Stimulated activated CD8-positive, alpha-beta memory T cell treated with anti-CD3 and anti-CD28 coated beads, Interleukin-2, amount 100 ng/mL, for 1 hour (primary cell): ENCODE measurements around the gene TDRKH.

Experiments
- DNase-seq, 2 donors: peaks; one replicate each; pipeline ENCODE4 v3.0.0-alpha.2; 2020; ENCODE audit warnings: low read depth in 2 of 2

Gene TDRKH, protein sequence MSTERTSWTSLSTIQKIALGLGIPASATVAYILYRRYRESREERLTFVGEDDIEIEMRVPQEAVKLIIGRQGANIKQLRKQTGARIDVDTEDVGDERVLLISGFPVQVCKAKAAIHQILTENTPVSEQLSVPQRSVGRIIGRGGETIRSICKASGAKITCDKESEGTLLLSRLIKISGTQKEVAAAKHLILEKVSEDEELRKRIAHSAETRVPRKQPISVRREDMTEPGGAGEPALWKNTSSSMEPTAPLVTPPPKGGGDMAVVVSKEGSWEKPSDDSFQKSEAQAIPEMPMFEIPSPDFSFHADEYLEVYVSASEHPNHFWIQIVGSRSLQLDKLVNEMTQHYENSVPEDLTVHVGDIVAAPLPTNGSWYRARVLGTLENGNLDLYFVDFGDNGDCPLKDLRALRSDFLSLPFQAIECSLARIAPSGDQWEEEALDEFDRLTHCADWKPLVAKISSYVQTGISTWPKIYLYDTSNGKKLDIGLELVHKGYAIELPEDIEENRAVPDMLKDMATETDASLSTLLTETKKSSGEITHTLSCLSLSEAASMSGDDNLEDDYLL

DNA sequence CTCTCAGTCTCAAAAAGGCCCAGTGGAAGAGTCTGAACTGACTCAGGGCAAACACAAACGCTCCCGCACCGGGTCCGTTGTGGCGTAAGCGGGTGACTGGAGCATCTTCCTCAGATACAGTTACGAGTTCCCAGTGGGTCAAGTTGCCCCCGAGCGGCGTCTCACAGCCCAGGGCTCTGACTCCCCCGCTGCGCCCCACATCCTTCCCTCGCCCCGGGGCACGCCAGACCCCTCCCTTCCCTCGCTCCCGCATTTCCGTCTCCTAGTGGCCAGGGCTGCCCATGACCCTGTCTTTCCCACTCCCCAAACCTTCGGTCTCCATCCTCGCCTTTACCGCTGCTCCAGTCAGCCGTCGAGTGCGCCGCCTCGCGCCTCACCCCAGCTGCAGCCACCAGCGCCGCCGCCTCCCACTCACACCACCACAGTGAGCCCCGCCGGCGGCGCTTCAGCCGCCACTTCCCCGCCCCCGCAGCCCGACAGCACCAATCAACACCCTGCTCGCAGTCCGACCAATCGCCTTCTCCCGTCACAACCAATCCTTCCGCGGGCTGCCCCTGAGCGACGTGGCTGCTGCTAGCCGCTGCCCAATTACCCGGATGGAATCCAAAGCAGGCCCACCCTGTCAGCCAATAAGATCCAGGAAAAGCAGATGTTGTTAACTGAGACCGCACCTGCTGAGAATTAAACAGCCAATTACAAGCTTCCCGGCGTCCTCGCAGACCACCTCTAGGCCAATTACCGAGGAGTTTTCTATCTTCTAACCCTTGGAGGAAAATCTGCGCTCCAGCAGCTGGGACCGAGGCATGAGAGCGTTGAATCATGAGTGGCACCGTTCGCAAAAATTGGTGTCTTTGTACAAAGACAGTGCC is at the start of gene TDRKH:
Gene TDRKH, minus strand, starts transcription at position 430 of the 869 bp plus-strand sequence. CDS start 7,478 bp downstream, outside the sequence.
- peak; percentile 94 to 96 for DNase-seq

GRCh38 chr1:151839457-151840403 is 49.4 kb upstream of the TDRKH start, which contains the start of gene C2CD4D:
Gene C2CD4D, minus strand, starts transcription at chr1:151839820. Its CDS starts 831 bp downstream, at chr1:151838989.
- peak in 1 of 2 donors; percentile 46 for DNase-seq

DNA sequence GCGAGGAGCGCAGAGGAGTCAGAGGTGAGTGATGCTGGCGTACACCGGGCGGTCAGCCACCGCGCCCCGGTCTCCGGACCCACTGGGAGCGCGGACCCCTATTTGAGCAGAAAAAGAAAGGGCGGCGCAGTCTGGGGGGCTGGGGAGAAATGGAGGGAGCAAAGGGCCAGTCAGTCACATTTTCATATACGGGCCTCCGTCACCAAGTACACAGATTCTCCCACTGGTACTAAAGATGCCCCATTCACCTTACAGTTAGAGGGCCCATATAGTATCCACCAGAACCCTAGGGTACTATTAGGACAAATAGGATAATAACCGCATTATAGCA is 48.7 kb upstream of the TDRKH start:
- no peak for DNase-seq

DNA sequence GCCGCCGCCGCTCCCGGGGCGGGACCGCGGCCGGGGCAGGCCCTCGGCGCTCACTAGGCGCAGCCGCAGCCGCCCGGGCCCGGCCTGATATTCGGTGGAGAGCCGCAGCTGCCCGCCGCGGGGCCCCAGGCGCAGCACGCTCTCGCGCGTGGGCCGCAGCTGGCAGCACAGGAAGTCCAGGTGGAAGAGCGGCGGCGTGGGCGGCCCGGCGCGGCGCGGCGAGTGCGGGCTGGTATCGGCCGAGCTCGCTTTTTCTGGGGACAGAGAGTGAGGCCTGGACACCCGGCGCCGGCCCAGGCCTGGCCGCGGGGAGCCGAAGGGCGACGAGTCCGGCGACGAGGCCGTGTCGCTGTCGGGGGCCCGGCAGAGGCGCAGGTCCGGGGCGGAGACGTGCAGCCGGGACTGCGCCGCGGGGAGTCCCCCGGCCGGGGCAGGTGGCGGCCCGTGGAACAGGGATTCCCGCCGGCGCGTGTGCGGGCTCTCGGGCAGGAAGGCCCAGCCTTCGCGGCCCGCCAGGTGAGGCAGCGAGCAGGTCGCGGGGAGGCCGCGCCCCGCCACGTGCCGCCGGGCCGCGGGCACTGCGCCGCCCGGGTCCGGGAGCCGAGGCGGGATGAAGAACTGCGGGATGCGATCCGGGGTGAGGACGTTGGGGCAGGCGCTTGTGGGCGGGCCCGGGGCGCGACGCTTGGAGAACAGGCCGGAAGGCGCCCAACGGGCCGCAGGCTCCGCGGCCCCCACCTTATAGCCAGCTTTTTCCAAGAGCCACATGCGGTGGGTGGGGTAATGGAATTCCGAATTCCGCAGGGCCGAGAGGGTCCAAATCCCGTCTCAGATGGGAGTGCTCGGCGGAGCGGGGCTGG is 48.2 kb upstream of the TDRKH start:
- no peak for DNase-seq

DNA sequence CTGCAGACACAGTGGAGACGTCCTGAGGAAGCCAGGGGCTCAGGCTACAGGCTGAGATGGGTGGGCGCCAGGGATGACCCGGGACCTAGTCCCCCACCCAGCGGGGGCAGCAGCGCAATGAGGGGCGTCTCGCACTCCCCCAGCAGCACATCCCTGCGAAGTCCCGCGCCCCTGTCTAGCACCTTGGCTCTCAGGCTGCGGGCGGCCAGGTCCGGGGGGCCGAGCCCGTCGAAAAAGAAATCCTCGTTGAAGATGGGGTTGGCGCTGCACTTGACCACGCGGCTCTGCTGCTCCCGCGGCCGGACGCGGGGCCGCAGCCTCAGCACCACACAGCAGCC is 47.6 kb upstream of the TDRKH start:
- DNase-seq, result no peak

DNA sequence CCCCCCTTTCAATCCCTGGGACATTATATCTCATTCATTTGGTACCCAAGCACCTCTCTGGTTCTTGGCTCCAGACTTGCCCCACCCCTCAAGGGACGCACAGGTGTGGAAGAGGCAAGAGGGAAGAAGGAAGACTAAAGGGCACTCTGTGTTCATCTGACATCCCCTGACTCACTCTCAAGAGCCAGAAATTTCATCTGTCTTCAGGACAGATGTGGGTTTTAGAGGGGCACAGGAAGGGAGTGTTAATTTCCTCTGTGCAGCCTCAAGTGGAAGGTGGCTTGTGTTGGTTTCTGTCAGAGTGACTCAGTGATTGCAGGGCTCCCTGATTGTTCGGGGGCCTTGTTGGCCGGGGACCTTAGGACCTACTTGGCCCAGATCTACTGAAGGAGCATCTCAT is 46.9 kb upstream of the TDRKH start:
- DNase-seq, result no peak

GRCh38 chr1:151835596-151835995 is 45.3 kb upstream of the TDRKH start:
- DNase-seq, result no peak

DNA sequence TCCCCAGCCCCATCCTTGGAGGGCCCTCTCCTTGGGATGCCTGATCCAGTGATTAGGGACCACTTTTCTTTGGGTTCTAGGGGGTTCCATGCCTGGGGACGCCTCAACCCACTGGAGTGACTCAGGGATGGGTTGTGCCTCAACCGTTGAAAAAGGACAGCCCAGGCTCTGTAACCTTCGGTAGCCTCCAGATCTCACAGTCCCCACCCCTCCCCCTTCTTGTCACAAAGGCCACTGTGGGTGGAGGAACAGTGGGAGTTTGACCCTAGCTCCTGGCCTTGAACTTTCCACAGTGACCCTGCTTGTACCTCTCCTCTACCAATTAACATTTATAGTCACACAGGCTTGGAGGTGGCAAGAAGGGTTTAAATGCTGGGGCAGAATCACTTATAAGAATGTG is 43.9 kb upstream of the TDRKH start:
- no peak for DNase-seq

- no peak for DNase-seq
These were observed 43.0 kb upstream of the TDRKH start for GRCh38 chr1:151833172-151833900.

- no peak for DNase-seq
These were observed 42.1 kb upstream of the TDRKH start for GRCh38 chr1:151832318-151832980.

DNA sequence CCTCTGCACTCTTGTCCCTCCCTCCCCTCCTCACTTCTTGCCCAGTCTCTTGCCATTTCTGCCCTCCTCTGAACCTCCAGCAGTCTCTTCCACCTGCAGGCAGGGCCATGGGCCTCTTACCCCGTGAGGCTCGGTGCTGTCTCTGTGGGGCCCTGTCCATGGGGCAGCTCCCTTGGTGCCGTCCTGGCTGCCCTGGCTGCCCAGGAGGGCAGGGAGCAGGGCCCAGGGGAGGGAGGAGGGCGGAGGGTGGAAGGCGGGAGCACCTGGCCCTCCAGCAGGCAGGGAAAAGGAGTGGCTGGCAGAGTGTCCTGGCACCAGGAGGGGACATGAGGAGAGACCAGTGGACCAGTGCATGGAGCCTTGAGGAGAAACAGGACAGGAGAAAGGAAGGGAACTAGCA is 41.3 kb upstream of the TDRKH start, which contains the start of gene RORC:
Gene RORC, minus strand, starts transcription at position 198 of the 400 bp plus-strand sequence. Its CDS starts 38 bp downstream, at position 160.
- no peak for DNase-seq

DNA sequence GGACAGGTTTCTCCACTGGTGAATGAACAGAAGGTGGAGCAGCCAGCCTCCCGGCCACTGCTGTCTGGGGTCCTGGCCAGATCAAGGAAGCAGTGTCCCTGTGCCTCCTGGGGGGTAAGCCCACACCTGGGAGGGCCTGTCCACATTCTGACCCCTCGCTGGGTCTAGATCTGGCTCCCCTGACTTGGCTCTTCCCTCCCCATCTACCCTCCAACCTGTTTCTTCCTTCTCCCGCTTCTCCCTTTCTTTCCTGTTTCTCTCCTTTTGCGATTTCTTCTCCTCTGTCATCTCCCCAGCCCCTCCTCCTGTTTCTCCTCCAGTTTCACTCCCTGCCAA is 40.9 kb upstream of the TDRKH start:
- DNase-seq, result no peak

DNA sequence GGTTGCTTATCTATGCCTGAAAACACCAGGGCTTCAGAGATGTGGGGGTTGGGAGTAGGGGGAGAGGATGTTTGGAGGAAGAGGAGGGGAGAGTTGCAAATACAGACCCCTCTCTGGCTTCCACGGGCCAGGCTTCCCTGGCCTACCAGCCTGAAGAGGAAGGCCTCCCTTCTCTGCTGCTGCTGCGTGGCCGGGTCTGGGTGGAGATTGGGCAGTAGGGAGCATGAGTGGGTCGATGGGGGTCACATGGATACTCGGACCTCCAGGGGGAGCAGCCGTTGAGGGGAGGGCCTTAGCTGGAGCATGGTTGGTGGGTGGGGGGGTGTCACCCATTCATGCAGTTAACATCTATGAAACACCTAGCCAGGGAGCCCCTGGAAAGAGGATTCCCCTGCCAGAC is 39.8 kb upstream of the TDRKH start:
- DNase-seq, result no peak

DNA sequence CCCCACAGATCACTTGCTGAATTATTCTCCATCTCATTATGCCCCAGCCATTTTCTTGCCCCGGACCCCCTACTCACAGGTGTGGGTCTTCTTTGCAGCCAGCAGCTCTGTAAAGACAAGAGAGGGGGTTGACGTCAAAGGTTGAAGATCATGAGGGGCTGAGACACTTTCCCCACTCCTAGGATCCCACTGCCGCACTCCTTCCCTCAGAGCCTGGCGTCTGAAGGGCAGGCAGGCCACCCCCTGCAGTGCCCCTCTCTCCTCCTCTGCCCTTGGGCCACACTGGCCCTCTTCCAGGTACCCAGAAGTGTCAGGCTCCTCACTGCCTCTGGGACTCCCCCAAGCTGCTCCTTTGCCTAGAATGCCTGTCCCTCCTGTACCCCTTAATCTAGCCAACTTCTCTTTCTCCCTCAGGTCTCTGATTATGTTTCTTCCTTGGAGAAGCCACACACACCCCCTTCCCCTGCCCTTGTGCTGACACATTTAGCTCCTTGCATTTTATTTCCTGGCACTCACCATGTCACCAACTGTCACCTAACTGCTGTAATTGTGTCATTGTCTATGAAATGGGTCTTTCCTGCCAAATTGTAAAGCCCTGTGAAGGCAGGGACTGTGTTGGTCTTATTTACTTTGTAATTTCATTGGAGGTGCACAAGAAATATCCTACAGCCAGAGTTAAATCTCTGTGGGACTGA is 39.2 kb upstream of the TDRKH start:
- no peak for DNase-seq

DNA sequence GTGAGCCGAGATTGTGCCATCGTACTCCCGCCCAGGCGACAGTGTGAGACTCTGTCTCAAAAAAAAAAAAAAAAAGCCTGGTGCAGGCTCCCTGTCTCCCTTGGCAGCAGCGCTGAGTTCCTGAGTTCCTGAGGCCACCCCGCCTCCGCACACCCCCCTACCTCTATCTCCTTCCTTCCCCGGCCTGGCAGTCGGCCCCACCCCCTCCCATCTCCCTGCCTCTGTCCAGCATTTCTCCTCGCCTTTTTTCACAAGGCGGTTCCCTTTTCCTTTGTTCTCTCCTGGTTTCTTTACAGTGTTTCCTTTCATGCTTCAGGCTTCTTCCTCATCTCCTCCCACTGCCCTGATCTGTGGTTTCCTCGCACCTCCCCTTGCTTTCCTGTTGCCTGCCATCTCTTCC is 38.6 kb upstream of the TDRKH start:
- no peak for DNase-seq

GRCh38 chr1:151827853-151828252 is 37.6 kb upstream of the TDRKH start:
- DNase-seq, result no peak

- no peak for DNase-seq
These were observed 35.7 kb upstream of the TDRKH start for GRCh38 chr1:151825751-151826660.

DNA sequence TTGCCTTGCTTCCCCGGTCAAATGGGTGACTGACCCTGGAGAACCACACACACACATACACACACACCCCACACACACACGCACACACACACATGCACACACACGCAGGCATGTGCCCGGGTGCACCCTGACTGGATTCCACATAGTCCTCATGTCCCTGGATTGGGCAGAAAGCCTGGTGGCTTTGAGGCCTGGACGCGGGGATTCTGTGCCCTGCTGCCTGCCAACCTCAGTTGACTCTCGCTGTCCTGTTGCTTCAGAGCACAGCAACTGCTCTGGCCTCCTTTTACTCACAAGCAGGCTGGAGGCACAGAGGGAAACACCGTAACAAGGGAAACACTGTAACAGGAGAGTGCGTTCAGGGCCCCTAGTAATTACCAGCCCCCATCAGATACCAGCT is 34.9 kb upstream of the TDRKH start:
- DNase-seq, result no peak
